Choroid plexus epithelial cell (primary cell): ENCODE measurements around the gene LRFN2.

Experiments
- DNase-seq: peaks from one replicate; pipeline ENCODE4 v3.0.0-alpha.2; 2010; ENCODE audit warnings: low read depth
- H3K4me3 ChIP-seq: 2 replicates; pipeline ENCODE4 v1.5.1; 2011; ENCODE audit warnings: low read depth, mild to moderate bottlenecking, control low read depth, low read length, moderate library complexity
- TF ChIP-seq, protein P1 (sequence below): conservative IDR thresholded peaks from 2 replicates; pipeline ENCODE4 v1.5.1; 2011; ENCODE audit warnings: low read depth, mild to moderate bottlenecking, control low read depth, inconsistent platforms, low read length, moderate library complexity

The LRFN2 gene

DNA sequence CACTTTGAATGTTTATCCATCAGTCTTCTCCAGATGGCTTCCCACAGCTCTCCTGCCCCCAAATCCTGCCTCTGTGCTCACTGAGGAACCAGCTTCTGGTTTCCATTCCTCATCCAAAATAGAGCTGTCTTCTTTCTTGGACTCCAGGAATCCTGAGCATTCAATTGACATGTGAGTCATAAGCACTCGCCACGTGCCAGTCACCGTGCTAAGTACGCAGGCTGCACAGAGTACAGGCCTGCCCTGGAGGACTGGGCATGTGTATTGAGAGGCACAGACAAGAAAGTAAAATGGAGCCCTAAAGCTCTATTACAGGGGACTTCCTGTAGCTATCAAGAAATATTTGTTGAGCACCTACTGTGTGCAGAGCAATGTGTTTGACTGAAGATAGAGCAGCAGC lies 39.7 kb upstream of the LRFN2 start:
- TF ChIP-seq, protein P1, sequence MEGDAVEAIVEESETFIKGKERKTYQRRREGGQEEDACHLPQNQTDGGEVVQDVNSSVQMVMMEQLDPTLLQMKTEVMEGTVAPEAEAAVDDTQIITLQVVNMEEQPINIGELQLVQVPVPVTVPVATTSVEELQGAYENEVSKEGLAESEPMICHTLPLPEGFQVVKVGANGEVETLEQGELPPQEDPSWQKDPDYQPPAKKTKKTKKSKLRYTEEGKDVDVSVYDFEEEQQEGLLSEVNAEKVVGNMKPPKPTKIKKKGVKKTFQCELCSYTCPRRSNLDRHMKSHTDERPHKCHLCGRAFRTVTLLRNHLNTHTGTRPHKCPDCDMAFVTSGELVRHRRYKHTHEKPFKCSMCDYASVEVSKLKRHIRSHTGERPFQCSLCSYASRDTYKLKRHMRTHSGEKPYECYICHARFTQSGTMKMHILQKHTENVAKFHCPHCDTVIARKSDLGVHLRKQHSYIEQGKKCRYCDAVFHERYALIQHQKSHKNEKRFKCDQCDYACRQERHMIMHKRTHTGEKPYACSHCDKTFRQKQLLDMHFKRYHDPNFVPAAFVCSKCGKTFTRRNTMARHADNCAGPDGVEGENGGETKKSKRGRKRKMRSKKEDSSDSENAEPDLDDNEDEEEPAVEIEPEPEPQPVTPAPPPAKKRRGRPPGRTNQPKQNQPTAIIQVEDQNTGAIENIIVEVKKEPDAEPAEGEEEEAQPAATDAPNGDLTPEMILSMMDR: no peak
- H3K4me3 ChIP-seq: no peak overlapping the region
- no peak for DNase-seq

DNA sequence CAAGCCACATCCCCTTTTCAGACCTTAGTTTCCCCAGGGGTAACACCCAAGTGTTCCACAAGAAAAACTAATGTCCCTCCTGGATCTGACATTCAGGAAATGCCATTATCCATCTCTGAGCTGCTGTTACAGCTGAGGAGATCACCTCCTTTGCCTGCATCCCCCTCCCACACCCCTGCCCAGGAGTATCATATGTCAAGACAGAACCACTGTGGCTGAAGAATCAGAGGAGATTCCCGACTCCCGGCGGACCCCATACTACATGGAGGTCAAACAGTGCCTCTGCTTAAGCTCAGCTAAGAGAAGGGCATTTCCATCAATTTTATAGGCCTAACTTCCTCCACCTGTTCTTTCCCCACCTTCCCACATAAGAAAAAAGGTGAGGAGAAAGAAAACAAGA lies 36.8 kb upstream of the LRFN2 start:
- no peak for DNase-seq
- H3K4me3 ChIP-seq: no peak overlapping the region
- TF ChIP-seq, protein P1: no peak

DNA sequence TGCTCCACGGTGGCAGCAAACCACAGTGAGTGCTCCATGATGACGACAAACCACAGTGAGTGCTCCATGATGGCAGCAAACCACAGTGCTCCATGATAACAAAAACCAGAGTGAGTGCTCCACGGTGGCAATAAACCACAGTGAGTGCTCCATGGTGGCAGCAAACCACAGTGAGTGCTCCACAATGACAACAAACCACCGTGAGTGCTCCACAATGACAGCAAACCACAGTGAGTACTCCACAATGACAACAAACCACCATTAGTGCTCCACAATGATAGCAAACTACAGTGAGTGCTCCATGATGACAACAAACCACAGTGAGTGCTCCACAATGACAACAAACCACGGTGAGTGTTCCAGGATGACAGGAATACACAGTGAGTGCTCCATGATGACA lies 36.0 kb upstream of the LRFN2 start:
- no peak overlapping the region for H3K4me3 ChIP-seq
- TF ChIP-seq, protein P1: no peak
- no peak for DNase-seq

DNA sequence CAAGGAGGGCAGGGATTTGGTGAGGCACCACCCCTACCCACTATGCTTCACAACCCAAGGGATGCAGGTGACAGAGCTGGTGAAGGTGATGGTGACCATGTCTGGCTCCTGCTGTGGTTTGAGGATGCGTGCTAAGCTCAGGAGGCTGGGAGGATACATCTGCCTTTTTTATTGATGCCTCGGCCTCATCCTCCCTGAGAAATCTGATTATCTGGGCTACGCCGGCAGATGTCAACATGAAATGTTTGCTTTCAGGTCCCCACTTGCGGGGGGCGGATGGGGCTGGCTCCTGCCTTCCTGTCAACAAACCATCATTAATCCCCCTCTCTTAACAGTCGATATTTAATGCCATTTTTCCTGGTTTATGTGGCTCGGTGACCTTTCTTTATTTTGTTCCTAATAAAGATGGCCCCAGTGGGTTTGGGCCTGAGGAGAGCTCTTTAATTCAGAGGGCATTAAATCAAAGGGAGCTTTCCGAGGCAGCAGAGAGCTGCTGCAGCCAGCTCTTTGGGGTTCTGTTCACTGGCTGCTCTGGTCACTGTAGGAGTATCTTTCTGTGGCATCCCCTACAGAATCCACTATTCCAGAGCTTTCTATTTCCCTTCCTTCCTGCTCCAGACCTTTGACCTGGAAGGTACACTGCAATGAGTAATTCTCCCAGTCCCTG lies 33.5 kb upstream of the LRFN2 start:
- no peak overlapping the region for H3K4me3 ChIP-seq
- DNase-seq: no peak
- TF ChIP-seq, protein P1: no peak

DNA sequence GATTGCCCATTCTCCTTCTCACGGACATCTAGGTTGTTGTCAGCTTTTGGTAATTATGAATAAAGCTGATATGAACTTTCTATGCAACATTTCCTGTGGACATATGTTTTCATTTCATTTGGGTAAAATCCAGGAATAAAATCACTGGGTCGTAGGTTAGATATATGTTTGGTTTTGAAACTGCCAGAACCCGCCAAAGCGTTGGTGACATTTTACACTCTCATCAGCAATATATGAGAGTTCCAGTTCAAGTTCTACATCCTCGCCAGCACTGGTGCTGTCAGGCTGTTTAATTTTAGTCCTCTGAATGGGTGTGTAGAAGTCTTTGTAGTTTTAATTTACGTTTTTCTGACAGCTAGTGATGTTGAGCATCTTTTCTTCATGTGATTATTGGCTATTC lies 27.5 kb upstream of the LRFN2 start:
- no peak for DNase-seq

DNA sequence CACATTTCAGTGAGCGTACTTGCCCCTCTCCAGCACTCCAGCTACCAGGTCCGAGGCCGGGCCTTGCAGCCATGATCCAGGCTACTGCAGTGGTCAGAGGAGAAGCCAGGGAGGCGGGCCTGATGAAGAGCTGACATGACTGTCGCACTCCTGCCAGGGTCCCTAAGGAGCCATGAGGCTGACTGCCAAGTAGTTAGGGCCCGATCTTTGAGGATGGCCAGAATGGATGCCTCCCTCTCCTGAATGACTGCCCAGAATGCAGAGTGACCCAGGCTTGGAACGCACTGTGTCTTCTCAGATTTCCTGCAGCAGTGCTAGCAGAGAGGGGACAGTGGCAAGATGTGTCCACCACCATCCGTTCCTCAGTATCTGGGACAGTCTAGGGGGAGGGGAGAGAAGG lies 24.7 kb upstream of the LRFN2 start:
- TF ChIP-seq, protein P1: no peak
- DNase-seq: no peak
- no peak overlapping the region for H3K4me3 ChIP-seq

More for the DNA sequence above, 27.5 kb upstream of the LRFN2 start:
- TF ChIP-seq, protein P1: no peak
- no peak overlapping the region for H3K4me3 ChIP-seq

DNA sequence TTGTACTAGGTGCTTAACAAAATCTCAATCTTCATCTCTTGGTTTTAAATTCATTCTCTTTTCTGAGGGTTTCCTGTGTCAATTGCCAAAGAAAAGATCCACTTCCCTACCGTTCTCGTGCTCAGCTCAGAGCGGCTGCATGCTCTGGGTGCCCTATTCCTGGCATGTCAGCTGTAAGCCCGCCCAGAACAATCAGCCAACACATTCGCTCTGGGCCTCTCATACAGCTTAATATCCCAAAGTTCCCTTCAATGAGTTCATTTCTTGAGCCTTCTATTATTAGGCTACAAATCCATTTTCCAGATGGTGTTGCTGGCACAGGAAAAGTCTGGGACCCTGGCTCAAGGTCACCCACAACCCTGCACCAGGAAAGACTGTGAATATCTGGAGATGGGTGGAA lies 24.3 kb upstream of the LRFN2 start:
- H3K4me3 ChIP-seq: no peak overlapping the region
- TF ChIP-seq, protein P1: no peak
- no peak for DNase-seq
